ENCODE measurements around the gene INHBE.

The INHBE gene

DNA sequence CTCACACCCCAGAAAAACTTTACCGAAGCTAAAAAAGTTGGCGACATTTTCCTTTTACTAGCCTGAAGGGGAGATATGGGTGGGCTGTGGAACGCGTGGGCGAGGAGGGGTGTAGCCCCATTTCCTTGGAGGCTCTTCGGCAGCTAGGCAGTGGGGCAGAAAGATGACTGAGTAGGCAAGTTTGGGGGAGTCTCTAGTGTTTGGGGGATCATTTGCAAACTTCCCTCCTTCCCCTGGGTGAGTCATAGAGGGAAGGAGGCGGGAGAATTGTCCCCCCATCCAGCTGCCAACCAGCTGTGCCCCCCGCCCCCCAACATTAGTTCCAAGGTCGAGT lies 6.8 kb downstream of the INHBE start:
- DNase-seq: no peak

DNA sequence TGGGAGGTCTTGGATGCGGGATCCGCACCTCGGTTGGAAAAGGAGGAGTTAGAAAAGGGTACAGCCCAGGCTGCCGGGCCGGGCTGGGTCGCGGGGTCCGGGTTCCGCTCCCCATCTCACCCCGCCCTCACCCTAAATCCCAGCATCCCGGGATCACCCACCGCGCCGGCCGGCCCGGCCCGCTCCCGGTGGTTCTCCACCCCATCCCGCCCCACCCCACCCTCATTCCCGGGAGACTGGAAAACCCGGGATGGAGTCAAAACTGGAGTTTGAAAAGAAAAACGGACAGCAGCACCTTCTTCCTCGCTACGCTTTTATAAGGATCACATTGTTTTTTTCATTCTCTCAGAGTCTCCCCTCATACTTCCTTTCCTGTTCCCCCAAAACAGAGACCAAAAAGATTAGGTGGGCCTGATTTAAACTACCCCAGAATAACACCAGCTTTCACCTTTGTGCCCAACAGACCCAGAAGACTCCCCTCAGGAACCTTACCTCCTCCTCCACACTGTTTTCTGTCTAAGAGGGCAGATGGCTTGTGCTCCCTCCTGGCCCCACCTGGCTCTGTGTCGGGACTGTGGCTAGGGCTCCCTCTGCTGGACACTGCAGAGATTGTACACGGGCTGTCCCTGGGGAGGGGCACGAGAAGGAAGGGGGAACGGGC lies 7.3 kb downstream of the INHBE start:
- peak; percentile 74 for DNase-seq

- no peak for DNase-seq
Observed at GRCh38 chr12:57462912-57463253, 7.8 kb downstream of the INHBE start.

DNA sequence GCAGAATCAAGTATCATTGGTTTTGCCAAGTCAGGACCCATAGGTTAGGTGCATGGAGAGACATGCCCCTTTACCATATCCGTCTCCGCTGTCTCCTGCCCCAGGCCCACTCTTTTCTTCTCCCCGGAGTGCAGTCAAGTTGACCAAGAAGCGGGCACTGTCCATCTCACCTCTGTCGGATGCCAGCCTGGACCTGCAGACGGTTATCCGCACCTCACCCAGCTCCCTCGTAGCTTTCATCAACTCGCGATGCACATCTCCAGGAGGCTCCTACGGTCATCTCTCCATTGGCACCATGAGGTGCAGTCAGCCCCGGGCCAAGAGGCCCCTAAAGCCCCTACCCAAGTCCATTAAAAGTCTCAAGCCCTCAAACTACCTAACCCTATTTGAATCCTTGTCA lies 9.5 kb downstream of the INHBE start:
- no peak for DNase-seq

GRCh38 chr12:57465030-57465746 lies 10.1 kb downstream of the INHBE start:
- DNase-seq: no peak

DNA sequence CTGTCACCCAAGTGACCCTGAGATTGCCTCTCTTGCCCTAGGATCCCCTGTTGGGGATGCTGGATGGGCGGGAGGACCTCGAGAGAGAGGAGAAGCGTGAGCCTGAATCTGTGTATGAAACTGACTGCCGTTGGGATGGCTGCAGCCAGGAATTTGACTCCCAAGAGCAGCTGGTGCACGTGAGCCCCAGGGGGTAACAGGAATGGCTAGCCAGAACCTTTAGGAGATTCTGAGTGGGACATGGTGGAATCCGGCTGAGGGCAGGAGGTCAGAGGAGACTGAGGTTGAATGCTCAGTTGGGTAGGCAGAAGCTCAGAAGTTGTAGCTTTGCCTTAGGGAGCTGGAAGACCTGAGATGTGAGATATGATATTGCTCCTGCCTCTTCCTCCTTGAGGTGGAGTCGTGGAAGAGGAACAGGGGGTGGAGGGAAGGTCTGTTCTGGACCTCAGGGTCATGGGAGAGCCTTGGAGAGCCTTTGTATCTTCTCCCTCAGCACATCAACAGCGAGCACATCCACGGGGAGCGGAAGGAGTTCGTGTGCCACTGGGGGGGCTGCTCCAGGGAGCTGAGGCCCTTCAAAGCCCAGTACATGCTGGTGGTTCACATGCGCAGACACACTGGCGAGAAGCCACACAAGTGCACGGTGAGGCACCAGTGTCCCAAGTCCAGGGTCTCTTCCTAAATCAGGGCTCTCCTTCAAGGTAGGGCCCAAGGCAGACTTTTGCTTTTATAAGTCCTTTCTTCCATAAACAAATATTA lies 10.8 kb downstream of the INHBE start:
- no peak for DNase-seq

DNA sequence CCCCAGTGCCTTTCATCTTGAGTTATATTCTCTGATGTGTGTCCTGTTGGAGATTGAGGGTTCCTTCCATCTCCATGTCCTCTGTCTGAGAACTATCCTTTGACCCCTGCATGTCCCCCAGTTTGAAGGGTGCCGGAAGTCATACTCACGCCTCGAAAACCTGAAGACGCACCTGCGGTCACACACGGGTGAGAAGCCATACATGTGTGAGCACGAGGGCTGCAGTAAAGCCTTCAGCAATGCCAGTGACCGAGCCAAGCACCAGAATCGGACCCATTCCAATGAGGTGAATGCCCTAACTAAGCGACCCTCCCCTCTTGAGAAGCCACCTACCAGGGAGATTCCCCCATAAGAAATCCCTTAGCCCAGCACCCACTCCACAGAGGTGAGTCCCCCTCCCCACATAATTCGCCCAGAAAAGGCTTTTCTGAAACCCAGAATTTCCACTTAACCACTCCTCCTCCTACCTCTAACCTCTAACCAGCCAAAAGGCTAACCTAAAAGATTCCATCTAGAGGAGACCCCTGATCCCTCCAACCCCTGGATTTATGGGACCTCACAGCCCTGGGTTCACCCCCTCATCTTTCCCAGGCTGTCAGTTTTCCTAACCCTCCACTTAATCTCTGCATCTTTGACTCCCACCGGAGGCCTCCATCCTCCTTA lies 12.2 kb downstream of the INHBE start:
- DNase-seq: no peak

GRCh38 chr12:57467915-57468314 lies 12.8 kb downstream of the INHBE start:
- DNase-seq: no peak

- DNase-seq: no peak
Observed at GRCh38 chr12:57469296-57470164, 14.4 kb downstream of the INHBE start.

- DNase-seq: no peak
Observed at GRCh38 chr12:57470286-57470969, 15.3 kb downstream of the INHBE start.

DNA sequence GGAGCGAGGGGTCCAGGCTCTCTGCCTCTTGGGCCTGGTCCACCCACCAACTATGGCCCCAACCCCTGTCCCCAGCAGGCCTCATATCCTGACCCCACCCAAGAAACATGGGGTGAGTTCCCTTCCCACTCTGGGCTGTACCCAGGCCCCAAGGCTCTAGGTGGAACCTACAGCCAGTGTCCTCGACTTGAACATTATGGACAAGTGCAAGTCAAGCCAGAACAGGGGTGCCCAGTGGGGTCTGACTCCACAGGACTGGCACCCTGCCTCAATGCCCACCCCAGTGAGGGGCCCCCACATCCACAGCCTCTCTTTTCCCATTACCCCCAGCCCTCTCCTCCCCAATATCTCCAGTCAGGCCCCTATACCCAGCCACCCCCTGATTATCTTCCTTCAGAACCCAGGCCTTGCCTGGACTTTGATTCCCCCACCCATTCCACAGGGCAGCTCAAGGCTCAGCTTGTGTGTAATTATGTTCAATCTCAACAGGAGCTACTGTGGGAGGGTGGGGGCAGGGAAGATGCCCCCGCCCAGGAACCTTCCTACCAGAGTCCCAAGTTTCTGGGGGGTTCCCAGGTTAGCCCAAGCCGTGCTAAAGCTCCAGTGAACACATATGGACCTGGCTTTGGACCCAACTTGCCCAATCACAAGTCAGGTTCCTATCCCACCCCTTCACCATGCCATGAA lies 16.0 kb downstream of the INHBE start:
- no peak for DNase-seq

GRCh38 chr12:57471661-57472060 lies 16.6 kb downstream of the INHBE start:
- DNase-seq: no peak

DNA sequence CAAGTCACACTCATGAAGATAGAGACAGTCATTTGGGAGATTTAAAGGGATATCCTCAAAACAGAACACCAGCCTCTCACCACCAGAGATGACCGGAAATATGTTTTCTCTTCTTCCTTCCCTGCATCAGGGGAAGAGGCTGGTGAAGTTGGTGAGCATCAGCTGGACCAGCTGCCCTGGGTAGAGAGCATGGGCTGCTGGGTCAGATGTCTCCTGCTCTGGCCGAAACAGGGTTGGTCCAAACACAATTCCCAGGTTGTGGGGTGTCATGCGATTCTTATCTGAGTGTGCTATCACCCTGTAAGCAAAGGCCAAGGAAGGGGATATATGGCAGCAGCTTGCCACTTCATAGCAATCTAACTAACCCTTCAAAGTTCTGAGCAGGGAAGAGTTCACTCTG lies 17.3 kb downstream of the INHBE start:
- no peak for DNase-seq

- no peak for DNase-seq
Observed at GRCh38 chr12:57473392-57473791, 18.3 kb downstream of the INHBE start.

DNA sequence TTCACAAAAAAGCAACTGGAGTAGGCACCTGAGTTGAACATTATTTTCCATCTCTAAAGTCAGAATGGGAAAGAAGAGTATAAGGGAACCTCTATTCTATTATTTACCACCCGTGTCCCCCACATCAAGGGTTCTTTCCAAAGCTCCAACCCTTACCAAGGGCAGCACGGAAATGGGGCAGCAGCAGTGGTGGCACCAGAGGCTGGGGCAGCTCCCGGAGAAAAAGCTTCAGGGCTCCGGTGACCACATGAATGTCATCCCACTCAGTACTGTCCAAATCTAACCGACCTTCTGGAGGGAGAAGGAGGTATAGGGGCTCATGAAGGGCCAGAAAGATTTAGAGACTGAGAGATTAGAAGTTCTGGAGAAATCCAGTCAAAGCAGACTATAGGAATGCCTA lies 18.8 kb downstream of the INHBE start:
- no peak for DNase-seq

DNA sequence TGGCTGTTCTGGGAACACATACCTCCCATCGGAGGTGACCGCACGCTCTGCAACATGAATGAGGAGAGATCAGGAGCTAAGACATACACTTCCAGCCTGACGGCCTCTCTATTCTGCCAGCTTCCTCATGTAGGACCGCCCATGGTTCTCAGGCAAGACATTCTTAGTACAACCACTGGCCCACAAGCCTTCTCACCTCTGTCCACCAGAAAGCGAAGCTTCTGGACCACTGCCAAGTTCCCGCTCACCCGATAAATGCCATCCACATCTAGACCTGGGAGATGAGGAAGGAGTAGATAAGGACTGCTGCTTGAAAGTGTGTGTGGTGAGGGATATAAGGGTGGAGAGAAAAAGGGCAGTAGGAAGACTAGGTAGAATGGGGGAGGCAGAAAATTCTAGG lies 19.3 kb downstream of the INHBE start:
- no peak for DNase-seq

GRCh38 chr12:57474862-57475261 lies 19.8 kb downstream of the INHBE start:
- DNase-seq: no peak

- no peak for DNase-seq
Observed at GRCh38 chr12:57475271-57476161, 20.4 kb downstream of the INHBE start.

- peak; percentile 41 for DNase-seq
Observed at GRCh38 chr12:57476162-57476992, 21.3 kb downstream of the INHBE start.
